HG02870 (cell line): ENCODE measurements around the gene APPL2.

Experiments
- ATAC-seq: cut with Tn5 transposase; IDR thresholded peaks from one replicate; pipeline ENCODE4 v1.9.1; 2021; ENCODE audit warnings: mild to moderate bottlenecking, moderate library complexity; ENCODE audit not compliant: unreplicated experiment

APPL2 gene

GRCh38 chr12:105138248-105138647 is 97.7 kb downstream of the APPL2 start:
- no peak for ATAC-seq
